Measurements from ENCODE around the gene GALNT12. TPM values are rescaled to one million over a fixed set of nuclear protein-coding genes. Genes with fewer than 3 reads are reported as not detected.

The GALNT12 gene
- polyA plus RNA-seq (2014; cell fraction: cytosol; rRNA removed), result 0.87 and 1.9 TPM in 2 replicates
- 2.1 and 6.9 TPM in 2 replicates for polyA plus RNA-seq (2014; cell fraction: nucleus; rRNA removed)

GRCh38 chr9:98807070-98807813 is at the start of gene GALNT12:
Gene GALNT12, plus strand, starts transcription at chr9:98807670. Its CDS starts 29 bp downstream, at chr9:98807699.
- no peak for DNase-seq (ENCODE audit: low spot score)

GRCh38 chr9:98760231-98760630 is 47.2 kb upstream of the GALNT12 start:
- DNase-seq (ENCODE audit: low spot score), result no peak

- DNase-seq (ENCODE audit: low spot score), result no peak
Measured at GRCh38 chr9:98763986-98764745, 43.3 kb upstream of the GALNT12 start.

GRCh38 chr9:98765256-98765655 is 42.2 kb upstream of the GALNT12 start:
- no peak for DNase-seq (ENCODE audit: low spot score)

GRCh38 chr9:98766586-98766985 is 40.9 kb upstream of the GALNT12 start:
- DNase-seq (ENCODE audit: low spot score), result no peak

- DNase-seq (ENCODE audit: low spot score), result no peak
Measured at GRCh38 chr9:98767196-98767595, 40.3 kb upstream of the GALNT12 start.

GRCh38 chr9:98767915-98768314 is 39.6 kb upstream of the GALNT12 start:
- no peak for DNase-seq (ENCODE audit: low spot score)

GRCh38 chr9:98768344-98768743 is 39.1 kb upstream of the GALNT12 start:
- DNase-seq (ENCODE audit: low spot score), result no peak

- DNase-seq (ENCODE audit: low spot score), result no peak
Measured at GRCh38 chr9:98770717-98771116, 36.8 kb upstream of the GALNT12 start.

- DNase-seq (ENCODE audit: low spot score), result no peak
Measured at GRCh38 chr9:98771209-98771874, 36.1 kb upstream of the GALNT12 start.

GRCh38 chr9:98772364-98773155 is 34.9 kb upstream of the GALNT12 start:
- DNase-seq (ENCODE audit: low spot score), result no peak

GRCh38 chr9:98773721-98774120 is 33.7 kb upstream of the GALNT12 start:
- no peak for DNase-seq (ENCODE audit: low spot score)

GRCh38 chr9:98774746-98775145 is 32.7 kb upstream of the GALNT12 start:
- no peak for DNase-seq (ENCODE audit: low spot score)

GRCh38 chr9:98775831-98776441 is 31.5 kb upstream of the GALNT12 start:
- DNase-seq (ENCODE audit: low spot score), result peak; percentile 66

- DNase-seq (ENCODE audit: low spot score), result no peak
Measured at GRCh38 chr9:98777618-98778017, 29.9 kb upstream of the GALNT12 start.

GRCh38 chr9:98778251-98778650 is 29.2 kb upstream of the GALNT12 start:
- no peak for DNase-seq (ENCODE audit: low spot score)

- DNase-seq (ENCODE audit: low spot score), result no peak
Measured at GRCh38 chr9:98778711-98779530, 28.5 kb upstream of the GALNT12 start.

GRCh38 chr9:98780059-98780749 is 27.3 kb upstream of the GALNT12 start:
- no peak for DNase-seq (ENCODE audit: low spot score)

- DNase-seq (ENCODE audit: low spot score), result no peak
Measured at GRCh38 chr9:98781588-98782383, 25.7 kb upstream of the GALNT12 start.

All from SK-N-DZ (cell line).